Brain microvascular endothelial cell (primary cell): ENCODE measurements around the gene SPI1.

Experiments
- DNase-seq: peaks from one replicate; pipeline ENCODE4 v3.0.0-alpha.2; 2020
- H3K27ac ChIP-seq: fragments of 250-450 bp; sonication (Bioruptor Pico); 2 replicates; pipeline ENCODE4 v1.5.1; 2020; ENCODE audit warnings: mild to moderate bottlenecking, moderate library complexity
- H3K27me3 ChIP-seq: fragments of 250-450 bp; sonication (Bioruptor Pico); replicated peaks from 2 replicates; pipeline ENCODE4 v1.5.1; 2020; ENCODE audit warnings: mild to moderate bottlenecking
- H3K36me3 ChIP-seq: fragments of 250-450 bp; sonication (Bioruptor Pico); replicated peaks from 2 replicates; pipeline ENCODE4 v1.5.1; 2020; ENCODE audit warnings: mild to moderate bottlenecking
- H3K4me3 ChIP-seq: 2 replicates; pipeline ENCODE4 v1.5.1; 2011; ENCODE audit warnings: low read depth, mild to moderate bottlenecking, control low read depth, low read length, moderate library complexity
- CTCF ChIP-seq: IDR thresholded peaks from 2 replicates; pipeline ENCODE4 v1.5.1; 2011; ENCODE audit warnings: low read depth, mild to moderate bottlenecking, moderate library complexity, low read length, control low read depth, inconsistent platforms; ENCODE audit errors: missing control alignments
- in situ Hi-C: cut with HindIII; loops from 2 replicates; pipeline ENCODE4 v1.10.0; 2017; ENCODE audit warnings: low sequenced_read_pairs, low pct_ligation_motif_present

Gene SPI1

GRCh38 chr11:47411884-47412746 lies 33.8 kb upstream of the SPI1 start:
- DNase-seq: no peak
- in situ Hi-C loops: no loop called here
- Histone ChIP-seq H3K36me3 (peaks cover 35% of the 10 kb centered on the region), H3K4me3 (no peak overlapping the region), H3K27me3 (no peaks in the 10 kb centered on the region), H3K27ac (no peak overlapping the region)
- TF ChIP-seq CTCF: peak; percentile 92

GRCh38 chr11:47410370-47411264 lies 32.3 kb upstream of the SPI1 start:
- DNase-seq: no peak
- Histone ChIP-seq H3K4me3 (peak overlapping the region; percentile 89), H3K27ac (no peak overlapping the region), H3K36me3 (peaks cover 31% of the 10 kb centered on the region), H3K27me3 (no peaks in the 10 kb centered on the region)
- no peak for TF ChIP-seq CTCF
- in situ Hi-C loops: no loop called here

GRCh38 chr11:47409440-47410369 lies 31.4 kb upstream of the SPI1 start:
- no peak for TF ChIP-seq CTCF
- Histone ChIP-seq H3K27ac (peak overlapping the region; percentile 85), H3K36me3 (peaks cover 25% of the 10 kb centered on the region), H3K4me3 (peak overlapping the region; percentile 89), H3K27me3 (no peaks in the 10 kb centered on the region)
- in situ Hi-C loops: no loop called here
- DNase-seq: no peak

GRCh38 chr11:47408598-47409439 lies 30.5 kb upstream of the SPI1 start:
- no peaks in the 10 kb centered on the region for H3K27me3 ChIP-seq
- in situ Hi-C loops: no loop called here
- H3K27ac ChIP-seq: peak overlapping the region; percentile 85
- peak overlapping the region; percentile 89 for H3K4me3 ChIP-seq
- peak; percentile 69 for DNase-seq
- peak; percentile 1 for TF ChIP-seq CTCF
- peaks cover 17% of the 10 kb centered on the region for H3K36me3 ChIP-seq
